Measurements from ENCODE around the gene POLR1E.
"Not testable (repeated sequence)": the region's sequence is repeated elsewhere in the genome, so short reads cannot be mapped to it uniquely, and the experiment has no call there.

The POLR1E gene

DNA sequence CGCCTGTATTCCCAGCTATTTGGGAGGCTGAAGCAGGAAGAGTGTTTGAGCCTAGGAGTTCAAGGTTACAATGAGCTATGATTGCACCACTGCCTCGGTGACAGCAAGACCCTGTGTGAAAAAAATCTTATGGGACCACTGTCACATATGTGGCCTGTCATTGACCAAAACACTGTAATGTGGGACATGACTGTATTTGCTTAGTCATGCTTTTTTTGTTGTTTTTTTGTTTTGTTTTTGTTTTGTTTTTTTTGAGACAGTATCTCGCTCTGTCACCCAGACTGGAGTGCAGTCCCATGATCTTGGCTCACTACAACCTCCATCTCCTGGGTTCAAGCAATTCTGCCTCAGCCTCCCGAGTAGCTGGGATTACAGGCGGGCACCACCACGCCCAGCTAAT is 13.5 kb downstream of the POLR1E start:
- DNase-seq (ENCODE audit: low read depth in 1 of 2, low spot score in 1 of 2), result no peak

DNA sequence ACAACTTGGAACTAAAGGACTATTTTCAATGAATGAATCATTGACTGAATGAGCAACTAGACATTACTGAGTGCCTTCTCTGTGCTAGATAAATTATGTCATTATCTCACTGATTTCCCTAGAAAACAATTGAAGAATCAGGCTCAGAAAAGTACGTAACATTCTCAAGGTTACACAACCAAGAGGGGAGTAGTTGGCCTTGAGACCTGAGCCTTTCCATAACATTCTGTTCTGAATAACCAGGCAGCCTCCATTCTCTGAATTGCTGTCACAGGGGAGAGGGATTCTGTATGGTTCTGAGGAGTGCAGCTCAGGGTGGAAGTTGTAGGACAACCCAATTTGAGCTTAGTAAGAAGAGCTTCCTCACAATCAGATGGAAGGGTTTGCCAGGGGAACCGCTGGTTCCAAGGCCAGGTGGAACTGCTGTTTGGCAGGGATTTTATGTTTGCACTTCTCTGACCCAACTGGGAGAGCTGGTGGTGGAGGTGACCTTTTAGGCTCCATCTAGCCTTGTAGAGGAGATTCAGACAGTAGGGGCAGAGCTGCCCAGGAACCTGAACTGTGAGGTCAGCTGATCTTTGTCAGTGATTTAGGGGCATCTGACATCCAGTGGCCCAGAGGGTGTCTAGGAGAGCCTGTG is 16.3 kb downstream of the POLR1E start:
- DNase-seq (ENCODE audit: low read depth in 1 of 2, low spot score in 1 of 2), result no peak

DNA sequence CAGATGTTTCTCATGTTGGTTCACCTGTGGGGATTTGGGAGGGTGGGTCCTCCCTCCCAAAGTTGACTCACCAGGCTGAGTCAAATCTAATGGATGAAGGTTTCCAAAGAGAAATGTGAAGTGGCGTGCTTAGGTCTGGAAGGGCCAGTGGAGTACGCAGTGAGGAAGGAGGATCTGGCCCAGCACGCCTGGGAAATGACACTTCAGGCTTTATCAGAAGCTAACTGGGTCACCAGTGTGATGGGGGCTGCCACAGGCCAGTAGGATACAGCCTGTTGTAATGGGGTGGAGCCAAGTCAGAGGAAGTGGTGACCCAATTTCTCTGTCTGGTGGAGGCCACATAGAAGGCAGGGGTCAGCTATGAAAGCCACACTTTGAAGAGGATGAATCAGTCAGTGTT is 18.0 kb downstream of the POLR1E start:
- DNase-seq (ENCODE audit: low read depth in 1 of 2, low spot score in 1 of 2), result no peak

DNA sequence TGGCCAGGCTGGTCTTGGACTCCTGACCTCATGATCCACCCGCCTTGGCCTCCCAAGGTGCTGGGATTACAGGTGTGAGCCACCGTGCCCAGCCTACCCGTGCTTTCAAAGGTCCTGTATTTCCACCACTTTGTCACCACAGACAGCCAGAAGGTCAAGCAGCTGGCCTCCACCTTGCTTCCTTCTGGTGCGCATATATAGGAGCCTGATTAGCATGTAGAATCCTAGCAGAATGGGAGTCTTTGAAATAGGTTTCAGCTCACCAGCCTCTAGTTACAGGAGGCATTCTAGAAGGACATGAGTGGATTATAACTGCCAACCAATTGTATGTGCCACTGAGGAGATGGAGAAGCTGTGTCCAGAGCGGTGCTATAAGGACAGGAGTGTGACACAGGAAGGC is 18.9 kb downstream of the POLR1E start:
- DNase-seq (ENCODE audit: low read depth in 1 of 2, low spot score in 1 of 2), result no peak

DNA sequence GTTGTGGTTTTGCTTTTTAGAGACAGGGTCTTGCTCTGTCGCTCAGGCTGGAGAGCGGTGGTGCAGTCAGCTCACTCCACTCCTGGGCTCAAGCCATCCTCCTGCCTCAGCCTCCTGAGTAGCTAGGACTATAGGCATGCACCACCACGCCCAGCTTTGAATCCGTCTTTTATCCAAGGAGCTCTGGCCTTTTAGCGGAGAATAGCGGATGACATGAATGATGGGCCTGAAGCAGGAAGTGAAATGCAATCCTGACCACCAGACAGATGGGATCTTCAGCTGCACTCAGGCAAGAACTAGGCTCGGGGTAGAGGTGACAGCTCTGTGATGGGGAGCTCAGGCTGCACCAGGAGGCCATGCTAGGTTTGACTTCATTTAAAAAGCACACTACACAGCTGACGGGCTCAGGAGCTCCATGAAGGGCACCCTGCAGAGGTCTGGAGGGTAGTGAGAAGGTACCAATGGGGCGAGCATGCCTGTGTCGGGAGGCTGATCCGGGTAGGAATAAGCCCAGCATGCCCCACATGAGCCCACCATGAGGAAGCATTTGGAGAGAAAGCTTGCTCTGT is 21.9 kb downstream of the POLR1E start:
- no peak for DNase-seq (ENCODE audit: low read depth in 1 of 2, low spot score in 1 of 2)

DNA sequence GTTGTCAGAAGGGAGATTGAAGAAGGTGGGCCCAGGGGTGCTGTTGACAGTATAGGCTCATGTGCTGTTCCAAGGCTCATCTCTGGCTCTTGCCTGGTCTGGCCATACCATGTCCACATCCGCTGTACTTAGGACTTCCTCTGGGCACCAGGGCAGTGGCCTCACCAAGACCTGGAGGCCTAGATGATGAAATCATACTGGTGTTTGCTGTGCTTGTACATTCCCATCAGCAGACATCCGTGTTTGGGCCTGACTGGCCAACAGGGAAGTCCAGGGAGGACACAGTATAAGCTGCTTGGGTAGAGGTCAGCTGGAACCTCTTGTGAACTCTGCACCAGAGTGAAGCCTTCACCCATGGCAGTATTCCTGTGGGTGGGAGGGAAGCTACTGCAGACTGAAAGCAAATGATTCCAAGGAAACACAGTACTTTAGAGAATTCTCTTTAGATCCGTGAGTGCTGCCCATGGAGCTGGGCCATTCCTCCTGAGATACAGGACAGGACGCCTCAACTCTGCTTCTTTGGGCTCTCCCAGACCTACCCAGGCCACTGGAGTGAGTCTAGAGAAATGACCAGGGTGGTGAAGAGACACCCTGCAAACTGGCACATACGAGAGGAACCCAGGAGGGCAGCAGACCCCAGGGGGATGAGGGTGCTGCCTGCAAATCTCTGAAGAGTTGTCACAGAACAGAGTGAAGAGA is 22.5 kb downstream of the POLR1E start:
- DNase-seq (ENCODE audit: low read depth in 1 of 2, low spot score in 1 of 2), result no peak

DNA sequence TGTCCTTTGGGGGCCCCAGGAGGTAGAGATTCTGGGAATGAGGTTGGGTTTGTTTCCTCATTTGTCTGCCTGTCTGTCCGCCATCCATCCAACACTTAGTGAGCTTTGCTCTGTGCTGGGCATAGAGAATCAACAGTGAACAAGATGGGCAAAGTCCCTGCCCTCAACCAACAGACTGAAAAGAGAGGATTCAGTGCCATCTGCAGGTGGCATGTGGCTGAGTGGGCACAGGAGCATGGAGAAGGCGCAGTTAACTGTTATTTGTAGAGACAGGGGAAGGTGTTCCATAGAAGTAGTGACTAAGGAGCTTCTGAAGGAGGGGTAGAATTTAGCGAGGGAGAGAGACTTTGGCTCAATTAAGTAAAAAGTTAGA is 23.1 kb downstream of the POLR1E start:
- DNase-seq (ENCODE audit: low read depth in 1 of 2, low spot score in 1 of 2), result no peak

DNA sequence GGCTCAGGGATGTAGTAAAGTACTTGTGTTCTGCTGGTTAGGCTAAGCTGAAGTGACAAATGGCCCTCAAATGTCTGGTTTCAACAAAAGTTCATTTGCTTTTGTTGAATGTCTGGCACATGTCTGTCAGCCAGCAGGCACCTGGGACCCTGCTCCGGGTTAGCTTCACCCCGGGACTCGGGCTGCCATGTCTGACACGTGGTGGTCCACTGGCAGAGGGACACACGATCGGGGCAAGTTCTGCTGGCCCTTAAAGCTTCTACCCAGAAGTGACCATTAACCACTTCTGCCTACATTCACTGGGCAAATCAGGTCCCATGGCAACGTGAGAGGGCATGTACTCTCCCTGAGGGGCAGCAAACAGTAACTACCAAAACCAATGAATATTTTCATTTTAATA is 23.8 kb downstream of the POLR1E start:
- no peak for DNase-seq (ENCODE audit: low read depth in 1 of 2, low spot score in 1 of 2)

DNA sequence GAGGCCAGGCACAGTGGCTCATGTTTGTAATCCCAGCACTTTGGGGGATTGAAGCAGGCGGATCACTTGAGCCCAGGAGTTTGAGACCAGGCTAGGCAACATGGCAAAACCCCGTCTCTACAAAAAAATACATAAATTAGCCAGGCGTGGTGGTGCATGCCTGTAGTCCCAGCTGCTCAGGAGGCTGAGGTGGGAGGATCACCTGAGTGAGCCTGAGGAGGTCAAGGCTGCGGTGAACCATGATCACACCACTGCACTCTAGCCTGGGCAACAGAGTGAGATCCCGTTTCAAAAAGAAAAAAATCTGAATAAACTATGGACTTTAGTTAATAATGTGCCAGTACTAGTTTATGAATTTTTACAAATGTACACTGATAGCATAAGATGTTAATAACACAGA is 24.3 kb downstream of the POLR1E start:
- not testable (repeated sequence) for DNase-seq (ENCODE audit: low read depth in 1 of 2, low spot score in 1 of 2)

DNA sequence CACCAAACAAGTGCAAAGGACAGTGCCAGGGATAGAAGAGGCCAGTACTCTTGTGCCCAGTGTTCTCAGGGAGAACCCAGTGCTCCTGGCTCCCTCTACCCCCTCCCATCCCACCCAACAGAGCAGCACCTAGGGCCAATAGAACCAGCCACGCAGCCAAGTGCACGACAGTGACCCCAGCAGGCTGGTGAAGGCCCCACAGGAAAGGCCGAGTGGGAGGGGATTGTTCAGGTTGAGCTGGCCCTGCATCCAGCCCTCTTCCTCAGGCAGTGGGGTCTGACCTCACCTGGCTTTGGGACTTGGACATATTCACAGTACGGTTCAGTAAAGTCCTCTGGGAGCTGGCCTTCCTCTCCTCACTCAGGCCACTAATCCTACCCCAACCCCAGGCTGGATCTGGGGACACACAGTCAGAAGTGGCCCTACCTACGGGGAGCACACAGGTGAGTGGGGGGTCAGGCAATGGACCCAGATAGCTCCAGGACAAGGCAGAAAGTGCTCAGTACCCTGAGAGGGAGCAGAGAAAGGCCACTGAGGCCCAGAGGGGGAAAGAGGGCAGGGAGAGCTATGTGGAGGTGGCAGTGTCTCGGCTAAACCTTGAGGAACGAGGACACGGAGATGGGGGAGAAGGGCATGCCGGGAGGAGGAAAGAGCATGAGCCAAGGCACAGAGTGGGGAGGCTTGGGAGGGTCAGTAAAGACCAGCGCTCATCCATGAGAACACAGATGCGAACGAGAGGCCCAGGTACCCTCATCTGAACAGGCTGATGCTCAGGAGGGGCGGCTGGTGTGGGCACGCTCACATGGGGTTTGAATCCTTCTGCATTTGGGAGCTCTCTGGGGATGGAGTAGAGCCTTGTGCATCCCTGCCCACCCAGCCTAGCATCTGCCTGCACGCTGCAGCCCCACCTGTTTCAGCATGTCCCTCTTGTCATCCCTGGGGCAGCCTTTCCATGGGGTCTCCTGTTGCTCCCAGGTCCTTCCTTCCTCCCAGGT is 25.6 kb downstream of the POLR1E start:
- no peak for DNase-seq (ENCODE audit: low read depth in 1 of 2, low spot score in 1 of 2)

DNA sequence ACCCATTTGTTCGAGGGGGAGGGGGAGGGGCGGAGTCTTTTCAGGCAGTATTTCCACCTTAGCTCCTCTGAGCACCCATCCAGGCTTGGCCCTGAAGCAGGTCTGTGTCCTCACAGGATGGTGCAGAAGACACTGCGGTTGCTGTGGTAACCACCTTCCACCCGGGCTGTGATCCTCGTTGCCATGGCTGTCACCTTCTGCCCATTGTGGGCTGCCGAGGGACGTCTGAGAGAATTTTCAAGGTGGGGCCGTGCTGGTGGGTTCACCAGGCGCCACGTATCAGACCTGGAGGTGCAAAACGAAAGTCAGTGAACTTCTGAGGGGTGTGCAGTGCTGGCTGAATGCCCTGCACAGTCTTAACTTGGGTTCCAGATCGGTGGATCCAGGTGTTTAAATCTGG is 26.7 kb downstream of the POLR1E start:
- DNase-seq (ENCODE audit: low read depth in 1 of 2, low spot score in 1 of 2), result no peak

DNA sequence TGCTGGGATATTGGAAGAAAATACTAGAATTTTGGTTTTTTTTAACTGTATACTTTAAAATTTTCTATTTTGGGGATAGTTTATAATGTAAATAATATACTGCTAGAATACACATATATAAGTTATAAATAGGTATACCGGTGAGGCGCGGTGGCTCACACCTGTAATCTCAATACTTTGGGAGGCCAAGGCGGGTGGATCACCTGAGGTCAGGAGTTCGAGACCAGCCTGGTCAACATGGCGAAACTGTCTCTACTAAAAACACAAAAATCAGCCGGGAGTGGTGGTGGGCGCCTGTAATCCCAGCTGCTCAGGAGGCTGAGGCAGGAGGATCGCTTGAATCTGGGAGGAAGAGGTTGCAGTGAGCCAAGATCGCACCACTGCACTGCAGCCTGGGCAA is 28.7 kb downstream of the POLR1E start:
- DNase-seq (ENCODE audit: low read depth in 1 of 2, low spot score in 1 of 2), result not testable (repeated sequence)

DNA sequence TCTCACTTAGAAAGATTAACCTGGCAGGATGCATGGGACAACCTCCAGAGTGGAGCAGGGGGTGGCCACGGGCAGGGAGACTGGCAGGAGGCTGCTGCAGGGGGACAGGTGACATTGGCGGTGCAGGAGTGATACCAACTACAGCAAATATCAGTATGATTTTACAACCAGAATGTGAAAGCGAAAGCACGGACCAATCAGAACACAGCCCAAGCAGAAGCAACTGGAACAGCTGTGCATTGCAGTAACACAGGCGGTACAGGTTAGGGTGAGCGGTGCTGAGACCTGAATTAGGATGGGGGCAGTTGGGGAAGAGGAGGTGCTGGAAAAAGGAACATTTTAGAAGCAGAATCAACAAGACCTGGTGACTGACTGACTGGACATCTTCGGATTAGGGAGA is 29.3 kb downstream of the POLR1E start:
- DNase-seq (ENCODE audit: low read depth in 1 of 2, low spot score in 1 of 2), result no peak

DNA sequence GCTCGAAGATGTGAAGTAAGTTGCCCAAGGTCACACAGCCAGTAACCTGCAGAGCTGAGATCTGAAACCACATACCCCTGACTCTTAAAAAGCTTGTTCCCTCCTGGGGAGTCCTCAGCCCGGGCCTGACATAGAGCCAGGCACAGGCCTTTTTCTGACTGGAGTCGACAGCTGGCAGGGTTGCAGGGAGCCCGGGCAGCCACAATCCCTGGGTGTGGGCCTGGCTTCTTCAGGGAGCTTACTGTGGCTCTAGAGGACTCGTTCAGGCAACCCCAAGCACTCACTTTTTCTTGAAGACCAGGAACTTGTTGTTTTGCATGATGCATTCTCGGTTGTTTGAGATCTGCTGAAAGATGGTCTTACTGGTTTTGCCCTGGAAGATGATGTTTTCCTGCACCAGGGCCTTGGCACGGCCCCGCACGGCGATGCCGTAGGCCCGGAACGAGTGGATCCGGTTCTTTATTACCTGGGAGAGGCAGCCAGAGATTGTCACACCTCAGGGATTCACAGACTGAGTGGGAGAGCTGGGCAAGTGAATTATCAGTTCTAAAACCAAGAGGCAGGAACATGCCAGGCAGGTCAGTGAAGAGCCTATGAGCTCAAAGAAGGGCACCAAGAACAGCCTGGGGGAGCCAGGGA is 30.0 kb downstream of the POLR1E start:
- DNase-seq (ENCODE audit: low read depth in 1 of 2, low spot score in 1 of 2), result no peak

DNA sequence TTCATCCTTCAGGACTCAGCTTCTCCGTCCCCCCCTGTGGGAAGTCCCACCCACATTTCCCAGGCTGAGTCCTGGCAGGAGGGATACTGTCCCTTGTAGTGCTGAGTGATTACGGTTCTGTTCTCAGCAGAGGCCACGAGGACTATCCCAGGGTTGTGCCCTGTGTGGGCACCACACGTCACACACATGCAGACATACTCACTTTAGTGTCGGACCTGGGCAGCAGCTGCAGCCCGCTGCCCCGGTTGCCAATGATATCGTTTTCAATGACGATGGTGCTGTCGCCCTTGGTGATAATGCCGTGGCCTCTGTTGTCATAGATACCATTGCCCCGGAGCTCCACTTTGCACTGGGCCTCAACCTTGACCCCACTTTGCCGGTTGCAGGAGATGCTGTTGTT is 32.2 kb downstream of the POLR1E start:
- DNase-seq (ENCODE audit: low read depth in 1 of 2, low spot score in 1 of 2), result no peak

DNA sequence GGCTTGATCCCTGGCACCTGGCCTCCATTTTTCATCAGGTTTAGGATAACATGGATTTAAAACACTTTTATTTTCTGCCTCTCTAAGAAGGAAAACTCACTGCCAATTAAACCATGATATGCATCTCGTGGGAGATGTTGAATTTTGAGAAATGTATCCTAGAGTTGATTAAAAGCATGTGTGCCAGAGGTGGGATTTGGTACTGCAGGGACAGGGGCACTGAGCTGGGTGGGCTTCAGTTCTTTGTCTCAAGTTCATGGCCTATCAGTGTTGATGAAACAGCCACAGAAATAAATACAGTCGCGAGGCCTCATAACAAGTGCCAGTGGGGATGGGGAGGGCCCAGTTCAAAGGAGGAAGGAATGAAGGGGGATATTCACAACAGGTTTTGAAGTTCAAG is 34.9 kb downstream of the POLR1E start:
- no peak for DNase-seq (ENCODE audit: low read depth in 1 of 2, low spot score in 1 of 2)

DNA sequence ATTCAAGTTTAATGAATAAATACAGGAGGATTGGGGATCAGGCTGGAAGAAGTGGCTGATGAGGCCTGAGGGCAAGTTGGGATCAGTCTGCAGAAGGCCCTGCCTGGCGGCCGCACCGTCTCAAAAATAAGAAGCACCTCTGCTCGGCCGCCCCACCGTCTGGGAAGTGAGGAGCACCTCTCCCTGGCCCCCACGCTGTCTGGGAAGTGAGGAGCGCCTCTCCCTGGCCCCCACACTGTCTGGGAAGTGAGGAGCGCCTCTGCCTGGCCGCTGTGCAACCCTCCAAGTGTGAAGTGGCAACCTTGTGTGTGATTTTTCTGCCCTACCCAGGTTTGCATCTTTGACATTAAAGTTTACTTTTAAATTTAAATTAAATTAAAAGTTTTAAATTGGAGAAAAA is 35.4 kb downstream of the POLR1E start:
- no peak for DNase-seq (ENCODE audit: low read depth in 1 of 2, low spot score in 1 of 2)

DNA sequence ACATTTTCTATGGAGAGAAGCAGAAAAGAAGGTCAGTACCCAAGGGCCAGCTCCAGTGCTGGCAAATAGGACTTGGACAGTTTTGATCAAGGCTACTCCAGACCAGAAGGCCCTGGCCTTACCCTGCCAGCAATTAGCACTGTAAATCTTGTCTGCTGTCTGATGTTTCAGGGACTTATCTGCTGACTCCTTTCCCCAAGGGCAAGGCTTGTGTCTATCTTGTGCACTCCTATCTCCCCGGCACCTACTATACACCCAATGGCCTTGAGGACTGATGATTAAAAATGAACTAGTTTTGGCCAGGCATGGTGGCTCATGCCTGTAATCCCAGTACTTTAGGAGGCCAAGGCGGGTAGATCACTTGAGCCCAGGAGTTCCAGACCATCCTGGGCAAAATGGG is 37.2 kb downstream of the POLR1E start:
- DNase-seq (ENCODE audit: low read depth in 1 of 2, low spot score in 1 of 2), result no peak

DNA sequence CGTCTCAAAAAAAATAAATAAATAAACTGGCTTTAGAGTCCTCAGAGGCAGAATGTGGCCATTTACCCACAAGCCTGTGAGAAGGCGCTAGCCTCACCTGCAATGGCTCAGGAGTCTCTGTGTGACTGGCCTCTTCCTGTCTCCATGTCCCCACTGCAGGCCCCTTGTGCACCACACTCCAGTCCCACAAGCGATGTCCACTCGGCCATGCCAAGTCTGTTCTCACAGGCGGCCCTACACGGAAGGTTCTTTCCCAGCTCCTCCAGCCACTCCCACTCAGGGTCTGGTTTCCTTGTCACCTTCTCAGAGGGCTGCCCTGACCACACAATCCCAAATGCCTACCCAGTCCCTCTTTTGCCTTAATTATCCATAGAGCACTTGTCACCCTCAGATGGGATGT is 38.2 kb downstream of the POLR1E start:
- no peak for DNase-seq (ENCODE audit: low read depth in 1 of 2, low spot score in 1 of 2)

DNA sequence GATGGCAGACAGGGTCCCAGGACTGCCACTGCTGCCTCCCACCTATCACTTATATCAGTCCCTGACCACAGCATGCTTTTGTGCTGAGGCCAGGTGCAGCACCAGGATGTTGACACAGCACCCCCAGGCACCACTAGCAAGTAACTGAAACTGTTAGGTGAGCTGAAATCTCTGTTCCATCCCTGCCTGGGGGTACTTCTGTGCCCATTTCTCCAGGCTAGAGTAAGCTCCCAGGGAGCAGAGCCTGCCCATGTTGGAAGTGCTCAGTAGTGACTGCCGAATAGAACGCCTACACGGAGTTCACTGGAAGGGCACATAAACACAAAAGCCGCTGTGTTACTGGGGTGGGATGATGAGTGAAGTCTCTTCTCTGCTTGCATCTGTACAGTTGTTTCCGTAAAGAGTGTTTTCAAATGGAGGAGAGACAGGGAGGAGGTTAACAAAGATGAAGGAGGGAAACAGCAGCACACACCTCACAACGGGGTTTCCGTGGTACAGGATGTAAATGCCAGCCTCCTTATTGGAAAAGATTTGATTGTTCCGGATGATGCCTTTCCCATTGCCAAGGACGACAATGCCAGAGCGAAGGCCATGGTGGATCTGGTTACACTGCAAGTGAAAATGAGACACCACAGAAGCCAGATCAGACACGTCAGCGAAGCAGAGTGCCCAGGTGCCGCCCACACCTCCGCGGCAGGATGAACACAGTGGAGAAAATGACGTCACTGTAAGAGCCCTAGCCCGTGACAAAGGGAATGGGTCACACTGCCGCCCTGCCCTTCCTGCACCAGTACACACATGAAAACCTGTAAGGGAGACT is 43.1 kb downstream of the POLR1E start:
- DNase-seq (ENCODE audit: low read depth in 1 of 2, low spot score in 1 of 2), result peak; percentile 55 to 60

All from stimulated activated CD4-positive, alpha-beta T cell treated with anti-CD3 and anti-CD28 coated beads, Interleukin-15, amount 100 ng/mL, for 1 hour (primary cell).